D721Med (cell line): ENCODE measurements around the gene LRP2.

Experiments
- DNase-seq: peaks from one replicate; pipeline ENCODE4 v3.0.0; 2011; ENCODE audit warnings: low spot score; ENCODE audit not compliant: insufficient read length
- FAIRE-seq: peaks from 2 replicates; lab custom pipeline; 2011; peaks lifted over from hg19 to GRCh38; lab: Jason Lieb, UNC
- CTCF ChIP-seq: IDR thresholded peaks from 2 replicates; pipeline ENCODE4 v1.5.1; 2012; ENCODE audit warnings: mild to moderate bottlenecking, control low read depth; ENCODE audit not compliant: insufficient read depth; ENCODE audit errors: missing control alignments

LRP2 gene

GRCh38 chr2:169082995-169083394 is 279.3 kb downstream of the LRP2 start:
- no peak for FAIRE-seq
- DNase-seq = no peak
- TF ChIP-seq CTCF = no peak

GRCh38 chr2:169081551-169081950 is 280.8 kb downstream of the LRP2 start:
- DNase-seq (no peak), FAIRE-seq (no peak)
- TF ChIP-seq CTCF = no peak

GRCh38 chr2:169080250-169081069 is 281.9 kb downstream of the LRP2 start:
- DNase-seq = no peak
- TF ChIP-seq CTCF = no peak
- no peak for FAIRE-seq

GRCh38 chr2:169077674-169078240 is 284.6 kb downstream of the LRP2 start:
- DNase-seq (no peak), FAIRE-seq (no peak)
- no peak for TF ChIP-seq CTCF
